HFFc6 (cell line): ENCODE measurements around the gene PPDPF. TPM values are rescaled to one million over a fixed set of nuclear protein-coding genes. Genes with fewer than 3 reads are reported as not detected.

ENCODE experiments used
- DNase-seq: peaks from one replicate; pipeline ENCODE4 v3.0.0-alpha.2; 2018
- H3K27ac Mint-ChIP-seq: 2 replicates; pipeline ENCODE4 v1.8.0; 2020; ENCODE audit warnings: mild to moderate bottlenecking, mixed read lengths
- H3K27me3 Mint-ChIP-seq: 2 replicates; pipeline ENCODE4 v1.8.0; 2021; ENCODE audit warnings: mild to moderate bottlenecking, moderate library complexity, mixed read lengths; ENCODE audit not compliant: insufficient read depth
- H3K36me3 Mint-ChIP-seq: 2 replicates; pipeline ENCODE4 v1.8.0; 2021; ENCODE audit warnings: low read depth, mixed read lengths
- H3K4me1 Mint-ChIP-seq: 2 replicates; pipeline ENCODE4 v1.8.0; 2020; ENCODE audit warnings: low read depth, mixed read lengths
- H3K4me3 Mint-ChIP-seq: 2 replicates; pipeline ENCODE4 v1.8.0; 2020; ENCODE audit warnings: mild to moderate bottlenecking, moderate library complexity, mixed read lengths
- H3K9me3 Mint-ChIP-seq: 2 replicates; pipeline ENCODE4 v1.8.0; 2020; ENCODE audit warnings: mild to moderate bottlenecking, mixed read lengths
- CTCF ChIP-seq: fragments of 200-600 bp; sonication (generic); IDR thresholded peaks from 2 replicates; pipeline ENCODE4 v1.5.0; 2021; ENCODE audit warnings: antibody characterized with exemption, mild to moderate bottlenecking
- total RNA-seq, 6 experiments: library from RNA; stranded (reverse); fragmentation: NEBNext Ultra II Directional; extraction: Animal tissue kit (Norgen Biotek cat#: 25700); gene quantifications; 2 replicates in 1 of 6; 3 replicates in 5 of 6; pipeline ENCODE4 v1.2.3, GENCODE V29; 2021

PPDPF gene
- total RNA-seq, 6 experiments from 2014 or later, result 388 to 518 (median 443) TPM

GRCh38 chr20:63518946-63519667 is 1.5 kb upstream of the PPDPF start:
- H3K27ac Mint-ChIP-seq, result no peak overlapping the region; the same call in 1 of the 2 replicates
- peaks cover 5% of the 10 kb centered on the region; the same call in 1 of the 2 replicates for H3K36me3 Mint-ChIP-seq
- H3K4me3 Mint-ChIP-seq, result peak overlapping the region; percentile 75
- no peak for TF ChIP-seq CTCF
- H3K4me1 Mint-ChIP-seq, result no peaks in the 10 kb centered on the region
- no peaks in the 10 kb centered on the region for H3K9me3 Mint-ChIP-seq
- no peak for DNase-seq
- peaks cover 5% of the 10 kb centered on the region; the same call in 1 of the 2 replicates for H3K27me3 Mint-ChIP-seq

DNA sequence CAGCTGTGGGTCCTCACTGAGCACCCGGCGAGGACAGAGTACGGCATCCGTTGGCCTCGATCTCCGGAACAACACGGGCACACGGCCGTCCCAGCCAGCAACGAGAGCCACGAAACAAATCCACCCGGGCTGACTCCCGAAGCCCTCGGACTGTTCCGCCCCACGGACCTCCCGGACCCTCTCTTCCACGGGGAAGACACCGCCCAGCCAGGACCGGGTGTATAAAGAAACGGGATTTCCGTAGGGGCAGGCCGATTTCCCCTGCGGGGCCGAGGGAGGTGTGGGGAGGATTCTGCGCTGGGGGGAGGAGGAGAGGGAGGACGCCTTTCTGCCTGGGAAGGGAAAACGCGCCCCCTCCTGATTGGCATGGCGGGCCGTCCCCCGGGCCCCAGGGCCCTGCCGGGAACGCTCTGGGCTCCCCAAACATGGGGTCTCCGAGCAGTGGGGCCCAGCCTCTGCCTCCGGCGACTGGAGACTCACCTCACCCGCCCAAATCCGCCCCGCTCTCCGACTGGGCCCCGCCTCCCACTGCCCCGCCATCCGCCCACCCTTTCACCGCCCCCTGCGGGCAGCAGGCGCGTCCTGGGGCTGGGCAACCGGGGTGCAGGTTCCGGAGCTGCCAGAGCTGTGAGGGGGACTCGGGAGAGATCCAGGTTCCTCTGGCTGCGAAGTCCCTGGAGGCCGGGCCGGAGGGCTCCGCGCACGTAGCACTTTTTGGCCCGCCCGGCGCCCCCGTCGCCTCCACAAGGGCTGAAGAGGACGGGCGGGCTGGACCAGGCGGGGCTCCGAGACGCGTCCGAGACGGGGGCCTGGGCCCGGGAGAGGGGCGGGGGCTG is 679 bp upstream of the PPDPF start:
- TF ChIP-seq CTCF, result peak; percentile 61
- DNase-seq, result peak; percentile 18
- H3K27ac Mint-ChIP-seq, result no peak overlapping the region; the same call in 1 of the 2 replicates
- peaks cover 5% of the 10 kb centered on the region; the same call in 1 of the 2 replicates for H3K36me3 Mint-ChIP-seq
- H3K27me3 Mint-ChIP-seq, result peaks cover 2% of the 10 kb centered on the region; the same call in 1 of the 2 replicates
- peak overlapping the region; percentile 75 for H3K4me3 Mint-ChIP-seq
- no peaks in the 10 kb centered on the region for H3K9me3 Mint-ChIP-seq
- H3K4me1 Mint-ChIP-seq, result no peaks in the 10 kb centered on the region

GRCh38 chr20:63520934-63521601 is 503 bp downstream of the PPDPF start:
- TF ChIP-seq CTCF, result peak; percentile 26; the same call in 1 of the 2 replicates
- Mint-ChIP-seq H3K36me3 (peaks cover 5% of the 10 kb centered on the region; the same call in 1 of the 2 replicates), H3K27me3 (peaks cover 5% of the 10 kb centered on the region), H3K4me3 (peak overlapping the region; percentile 93), H3K4me1 (no peaks in the 10 kb centered on the region), H3K27ac (peak overlapping the region; percentile 76), H3K9me3 (no peaks in the 10 kb centered on the region)
- peak; percentile 53 for DNase-seq

DNA sequence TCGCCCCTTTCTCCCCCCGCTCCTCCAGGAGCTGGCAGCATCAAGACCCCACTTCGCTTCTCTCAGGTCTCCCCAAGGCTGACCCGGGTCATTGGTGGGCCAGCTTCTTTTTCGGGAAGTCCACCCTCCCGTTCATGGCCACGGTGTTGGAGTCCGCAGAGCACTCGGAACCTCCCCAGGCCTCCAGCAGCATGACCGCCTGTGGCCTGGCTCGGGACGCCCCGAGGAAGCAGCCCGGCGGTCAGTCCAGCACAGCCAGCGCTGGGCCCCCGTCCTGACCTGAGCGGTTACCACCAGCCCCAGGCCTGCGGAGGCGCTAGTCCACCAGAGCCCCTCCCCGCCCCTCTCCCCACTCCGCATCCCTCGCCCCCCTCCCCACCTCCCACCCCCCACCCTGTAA is 1.0 kb downstream of the PPDPF start:
- Mint-ChIP-seq H3K27ac (peak overlapping the region; percentile 76), H3K4me1 (no peaks in the 10 kb centered on the region), H3K9me3 (no peaks in the 10 kb centered on the region; the same call in 1 of the 2 replicates), H3K27me3 (peaks cover 6% of the 10 kb centered on the region), H3K4me3 (peak overlapping the region; percentile 93), H3K36me3 (peaks cover 5% of the 10 kb centered on the region; the same call in 1 of the 2 replicates)
- no peak for DNase-seq
- no peak for TF ChIP-seq CTCF
